Endothelial cell (in vitro differentiated cells): ENCODE results near the gene JAML. TPM values are rescaled to one million over a fixed set of nuclear protein-coding genes. Genes with fewer than 3 reads are reported as not detected.
A peak's percentile ranks its signal among the peaks of the same experiment; 100 is the strongest.

Experiments
- DNase-seq: peaks from one replicate; pipeline ENCODE4 v3.0.0; 2021; ENCODE audit warnings: low spot score
- H3K27ac Mint-ChIP-seq: one replicate; pipeline ENCODE4 v1.8.0; 2021; ENCODE audit warnings: mixed read lengths, inconsistent platforms; ENCODE audit not compliant: unreplicated experiment
- H3K27me3 Mint-ChIP-seq: one replicate; pipeline ENCODE4 v1.8.0; 2021; ENCODE audit warnings: mild to moderate bottlenecking, moderate library complexity, mixed read lengths, inconsistent platforms; ENCODE audit not compliant: unreplicated experiment
- H3K36me3 Mint-ChIP-seq: one replicate; pipeline ENCODE4 v1.8.0; 2021; ENCODE audit warnings: mild to moderate bottlenecking, low read depth, mixed read lengths, inconsistent platforms; ENCODE audit not compliant: unreplicated experiment
- H3K4me1 Mint-ChIP-seq: one replicate; pipeline ENCODE4 v1.8.0; 2021; ENCODE audit warnings: mild to moderate bottlenecking, mixed read lengths, inconsistent platforms; ENCODE audit not compliant: unreplicated experiment
- H3K4me3 Mint-ChIP-seq: one replicate; pipeline ENCODE4 v1.8.0; 2021; ENCODE audit warnings: mild to moderate bottlenecking, mixed read lengths, inconsistent platforms; ENCODE audit not compliant: unreplicated experiment
- H3K9me3 Mint-ChIP-seq: one replicate; pipeline ENCODE4 v1.8.0; 2021; ENCODE audit warnings: mixed read lengths, inconsistent platforms; ENCODE audit not compliant: unreplicated experiment
- total RNA-seq: library from RNA; stranded (reverse); fragmentation: NEBNext Ultra II Directional; extraction: Animal tissue kit (Norgen Biotek cat#: 25700); gene quantifications from one replicate; pipeline ENCODE4 v1.2.1, GENCODE V29; 2021; ENCODE audit not compliant: unreplicated experiment
- TF ChIP-seq, protein P1 (sequence below): fragments of 200-600 bp; sonication (generic); IDR thresholded peaks from one replicate; pipeline ENCODE4 v1.5.0; 2021; ENCODE audit warnings: antibody characterized with exemption; ENCODE audit not compliant: unreplicated experiment

Gene JAML
- total RNA-seq, 1 donor from 2014 or later: 0.31 TPM

DNA sequence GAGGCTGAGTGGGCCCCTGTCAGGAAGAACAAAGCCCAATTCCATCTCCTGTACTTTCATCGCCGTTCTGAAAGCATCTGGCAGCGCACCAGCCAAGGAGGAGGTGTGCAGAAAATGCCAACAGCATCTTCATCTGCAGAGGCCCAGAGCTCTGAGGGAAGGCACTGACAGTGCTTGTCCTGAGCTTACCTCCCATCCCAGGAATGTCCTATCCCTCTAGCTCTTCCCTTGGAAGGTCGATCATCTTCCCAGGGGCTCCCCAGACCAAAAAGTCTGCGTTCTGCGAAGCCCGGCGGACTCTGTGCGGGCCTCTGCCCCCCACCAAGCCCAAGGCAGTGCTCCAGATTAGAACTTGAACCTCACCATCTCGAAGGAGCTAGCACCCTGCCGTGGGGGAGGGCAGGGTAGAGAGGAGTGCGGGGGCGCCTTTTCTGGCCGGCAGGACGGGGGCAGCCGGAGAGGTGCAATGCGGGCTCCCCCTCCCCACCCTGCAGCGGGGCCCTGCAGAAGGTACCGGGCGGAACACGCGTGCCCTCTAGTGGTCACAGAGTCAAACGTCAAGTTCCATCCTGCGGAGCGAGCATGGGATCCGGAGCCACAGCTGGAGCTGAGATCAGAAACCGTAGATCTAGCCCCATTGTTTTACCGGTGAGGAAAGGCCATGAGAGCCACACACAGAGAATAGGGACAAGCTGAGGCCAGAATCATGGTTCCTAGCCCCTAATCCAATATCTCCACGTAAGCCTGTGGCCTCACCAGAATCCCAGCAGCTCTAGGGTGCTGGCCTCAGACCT lies 53.3 kb downstream of the JAML start:
- peaks cover 30% of the 10 kb centered on the region for H3K27me3 Mint-ChIP-seq
- H3K4me3 Mint-ChIP-seq: no peak overlapping the region
- no peaks in the 10 kb centered on the region for H3K9me3 Mint-ChIP-seq
- H3K4me1 Mint-ChIP-seq: peaks cover 16% of the 10 kb centered on the region
- peak; percentile 82 for DNase-seq
- no peak overlapping the region for H3K27ac Mint-ChIP-seq
- TF ChIP-seq, protein P1, sequence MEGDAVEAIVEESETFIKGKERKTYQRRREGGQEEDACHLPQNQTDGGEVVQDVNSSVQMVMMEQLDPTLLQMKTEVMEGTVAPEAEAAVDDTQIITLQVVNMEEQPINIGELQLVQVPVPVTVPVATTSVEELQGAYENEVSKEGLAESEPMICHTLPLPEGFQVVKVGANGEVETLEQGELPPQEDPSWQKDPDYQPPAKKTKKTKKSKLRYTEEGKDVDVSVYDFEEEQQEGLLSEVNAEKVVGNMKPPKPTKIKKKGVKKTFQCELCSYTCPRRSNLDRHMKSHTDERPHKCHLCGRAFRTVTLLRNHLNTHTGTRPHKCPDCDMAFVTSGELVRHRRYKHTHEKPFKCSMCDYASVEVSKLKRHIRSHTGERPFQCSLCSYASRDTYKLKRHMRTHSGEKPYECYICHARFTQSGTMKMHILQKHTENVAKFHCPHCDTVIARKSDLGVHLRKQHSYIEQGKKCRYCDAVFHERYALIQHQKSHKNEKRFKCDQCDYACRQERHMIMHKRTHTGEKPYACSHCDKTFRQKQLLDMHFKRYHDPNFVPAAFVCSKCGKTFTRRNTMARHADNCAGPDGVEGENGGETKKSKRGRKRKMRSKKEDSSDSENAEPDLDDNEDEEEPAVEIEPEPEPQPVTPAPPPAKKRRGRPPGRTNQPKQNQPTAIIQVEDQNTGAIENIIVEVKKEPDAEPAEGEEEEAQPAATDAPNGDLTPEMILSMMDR: peak; percentile 90
- no peaks in the 10 kb centered on the region for H3K36me3 Mint-ChIP-seq

DNA sequence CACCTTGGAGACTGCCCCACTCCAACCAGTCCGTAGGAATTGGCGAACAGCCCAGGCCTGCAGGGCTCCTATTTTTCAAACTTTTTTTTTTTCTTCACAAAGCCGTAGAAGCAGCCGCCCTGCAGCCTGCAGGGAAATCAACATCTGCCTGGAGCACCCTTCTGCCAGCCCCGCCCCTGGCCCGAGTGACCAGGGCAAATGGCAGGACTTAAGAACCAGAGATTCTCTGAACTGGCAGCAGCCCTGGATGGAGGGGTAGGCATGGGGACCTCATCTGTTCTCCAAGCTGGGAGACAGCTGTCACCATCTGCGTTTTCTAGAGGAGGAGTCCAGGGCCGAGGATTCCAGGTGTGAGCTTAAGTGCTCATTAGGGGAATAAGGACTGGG lies 53.9 kb downstream of the JAML start:
- Mint-ChIP-seq H3K36me3 (no peaks in the 10 kb centered on the region), H3K4me1 (peaks cover 10% of the 10 kb centered on the region), H3K9me3 (no peaks in the 10 kb centered on the region), H3K4me3 (no peak overlapping the region), H3K27me3 (peaks cover 27% of the 10 kb centered on the region), H3K27ac (no peak overlapping the region)
- TF ChIP-seq, protein P1: no peak
- no peak for DNase-seq

DNA sequence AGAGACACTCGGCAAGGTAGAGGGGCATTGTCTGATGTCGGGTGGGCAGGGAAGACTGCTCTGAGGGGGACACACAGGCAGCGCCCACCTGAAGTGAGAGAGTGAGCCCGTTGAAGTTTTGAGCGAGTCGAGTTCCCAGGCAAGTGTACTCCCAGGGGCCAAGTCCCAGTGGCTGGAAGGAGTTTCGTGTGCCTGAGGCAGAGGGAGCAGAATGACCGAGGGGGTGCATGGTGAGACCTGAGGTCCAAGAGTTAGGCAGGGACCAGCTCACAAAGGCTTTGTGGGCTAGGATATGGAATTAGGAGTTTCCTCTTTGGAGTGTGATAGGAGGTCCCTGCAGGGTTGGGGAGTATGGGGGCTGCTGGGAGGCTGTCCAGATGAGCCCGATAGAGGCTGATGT lies 54.6 kb downstream of the JAML start:
- no peak for DNase-seq
- Mint-ChIP-seq H3K27me3 (peaks cover 26% of the 10 kb centered on the region), H3K4me3 (no peak overlapping the region), H3K4me1 (peaks cover 6% of the 10 kb centered on the region), H3K27ac (no peak overlapping the region), H3K36me3 (no peaks in the 10 kb centered on the region), H3K9me3 (no peaks in the 10 kb centered on the region)
- TF ChIP-seq, protein P1: no peak

DNA sequence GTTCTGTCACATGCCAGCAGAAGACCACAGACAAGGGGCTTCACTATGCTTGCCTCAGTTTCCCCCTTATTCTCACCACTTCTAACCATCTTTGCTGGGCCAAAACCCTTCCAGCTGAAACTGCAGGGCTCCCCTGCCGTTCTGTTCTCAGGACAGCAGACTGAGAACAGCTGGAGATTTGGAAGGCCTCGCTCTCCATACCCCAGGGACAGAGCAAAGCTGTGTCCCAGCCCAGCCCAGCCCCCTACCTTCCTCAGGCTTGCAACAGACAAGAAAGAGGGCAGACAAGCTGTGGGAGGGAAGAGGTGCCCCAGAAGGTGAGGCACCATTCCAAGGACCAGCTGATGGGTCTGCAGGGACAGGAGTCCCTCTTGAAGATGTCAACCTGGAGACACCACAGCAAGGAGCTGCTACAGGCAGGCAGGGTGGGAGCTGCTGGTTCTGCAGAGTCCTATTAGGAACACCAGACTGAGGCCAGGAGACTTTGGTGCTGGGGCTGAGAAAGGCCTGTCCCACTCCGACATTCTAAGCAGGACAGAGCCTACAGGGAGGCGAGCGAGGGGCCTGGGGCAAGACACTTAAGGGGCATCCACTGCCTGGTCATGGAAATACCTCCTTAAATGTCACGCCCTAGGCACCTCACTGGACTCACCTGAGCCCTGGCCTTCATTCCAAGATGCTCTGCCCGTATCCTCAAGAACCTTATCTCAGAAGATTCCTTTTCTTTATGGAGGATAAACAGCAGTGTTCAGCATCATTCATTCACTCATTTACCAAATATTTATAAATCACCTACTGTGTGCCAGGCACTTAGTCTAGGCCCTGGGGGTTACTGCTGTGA lies 55.3 kb downstream of the JAML start:
- Mint-ChIP-seq H3K27ac (peak overlapping the region; percentile 61), H3K27me3 (peaks cover 20% of the 10 kb centered on the region)
- TF ChIP-seq, protein P1: no peak

DNA sequence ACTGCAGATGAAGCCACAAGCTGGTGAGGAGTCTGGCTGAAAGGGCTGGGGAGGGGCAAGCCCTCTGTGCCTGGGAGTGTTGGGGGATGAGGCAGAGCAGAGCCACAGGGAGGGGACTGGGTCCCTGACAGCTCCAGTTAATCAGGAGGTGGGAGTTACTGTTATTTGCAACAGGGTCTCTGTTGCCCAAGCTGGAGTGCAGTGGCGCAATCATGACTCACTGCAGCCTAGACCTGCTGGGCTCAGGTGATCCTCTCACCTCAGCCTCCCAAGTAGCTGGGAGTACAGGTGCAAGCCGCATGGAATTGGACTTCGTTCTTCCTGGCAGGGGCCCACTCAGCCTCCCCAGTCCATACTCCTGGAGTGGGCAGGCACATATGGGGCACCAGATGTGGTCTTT lies 56.1 kb downstream of the JAML start:
- H3K27me3 Mint-ChIP-seq: peaks cover 17% of the 10 kb centered on the region
- no peak overlapping the region for H3K4me3 Mint-ChIP-seq
- H3K4me1 Mint-ChIP-seq: no peaks in the 10 kb centered on the region
- H3K27ac Mint-ChIP-seq: no peak overlapping the region
- no peak for DNase-seq
- TF ChIP-seq, protein P1: no peak
- H3K9me3 Mint-ChIP-seq: no peaks in the 10 kb centered on the region
- no peaks in the 10 kb centered on the region for H3K36me3 Mint-ChIP-seq

More for the DNA sequence above, 55.3 kb downstream of the JAML start:
- H3K36me3 Mint-ChIP-seq: no peaks in the 10 kb centered on the region
- H3K9me3 Mint-ChIP-seq: no peaks in the 10 kb centered on the region
- DNase-seq: no peak
- no peaks in the 10 kb centered on the region for H3K4me1 Mint-ChIP-seq
- no peak overlapping the region for H3K4me3 Mint-ChIP-seq
